AG09319 (cell line): ENCODE measurements around the gene DOK6.
A peak's percentile ranks its signal among the peaks of the same experiment; 100 is the strongest.

ENCODE experiments used
- DNase-seq: peaks from one replicate; pipeline ENCODE4 v3.0.0-alpha.2; 2010; ENCODE audit warnings: low read depth; ENCODE audit errors: extremely low read depth
- CTCF ChIP-seq: IDR thresholded peaks from 2 replicates; pipeline ENCODE4 v1.5.1; 2011; ENCODE audit warnings: low read depth, mild to moderate bottlenecking, inconsistent platforms, low read length, moderate library complexity

DOK6 gene

GRCh38 chr18:69558052-69558451 lies 157.4 kb downstream of the DOK6 start:
- no peak for DNase-seq
- TF ChIP-seq CTCF, result no peak

GRCh38 chr18:69559604-69560003 lies 158.9 kb downstream of the DOK6 start:
- TF ChIP-seq CTCF, result no peak
- DNase-seq, result no peak

- no peak for TF ChIP-seq CTCF
- DNase-seq, result no peak
Observed at GRCh38 chr18:69564602-69565001, 163.9 kb downstream of the DOK6 start.

GRCh38 chr18:69567813-69568488 lies 167.3 kb downstream of the DOK6 start:
- DNase-seq, result no peak
- no peak for TF ChIP-seq CTCF

- no peak for DNase-seq
- TF ChIP-seq CTCF, result no peak
Observed at GRCh38 chr18:69569133-69569532, 168.4 kb downstream of the DOK6 start.

- TF ChIP-seq CTCF, result no peak
- DNase-seq, result no peak
Observed at GRCh38 chr18:69574401-69574800, 173.7 kb downstream of the DOK6 start.

DNA sequence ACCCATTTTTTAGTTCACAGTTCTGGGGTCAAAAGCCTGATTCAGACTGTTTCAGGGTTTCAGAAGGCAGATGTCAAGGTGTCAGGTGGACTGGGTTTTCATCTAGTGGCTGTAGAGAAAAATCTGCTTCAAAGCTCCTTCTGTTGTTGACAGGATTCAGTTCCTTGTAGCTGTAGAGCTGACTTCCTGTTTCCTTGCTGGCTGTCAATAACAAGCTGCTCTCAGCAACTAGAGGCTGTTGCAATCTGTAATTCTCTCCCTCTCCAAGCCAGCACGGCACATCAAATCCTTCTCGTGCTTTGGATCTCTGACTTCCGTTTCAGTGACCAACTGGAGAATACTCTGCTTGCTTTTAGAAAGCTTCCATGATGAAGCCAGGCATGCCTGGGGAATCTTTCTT lies 179.4 kb downstream of the DOK6 start:
- DNase-seq, result peak; percentile 1

More for the DNA sequence above, 179.4 kb downstream of the DOK6 start:
- TF ChIP-seq CTCF, result no peak
